Osteoblast (primary cell): ENCODE measurements around the gene MKRN2OS. TPM values are rescaled to one million over a fixed set of nuclear protein-coding genes. Genes with fewer than 3 reads are reported as not detected.

Experiments used
- DNase-seq: peaks from one replicate; pipeline ENCODE4 v3.0.0; 2011; ENCODE audit warnings: low spot score, mixed read lengths; ENCODE audit not compliant: insufficient read length; ENCODE audit errors: missing footprints
- H2AFZ ChIP-seq: 2 replicates; pipeline ENCODE4 v1.6.0; 2011; ENCODE audit warnings: mild to moderate bottlenecking, low read length
- H3K27ac ChIP-seq: 2 replicates; pipeline ENCODE4 v1.5.1; 2011; ENCODE audit warnings: mild to moderate bottlenecking, low read depth, low read length, moderate library complexity
- H3K27me3 ChIP-seq: 2 replicates; pipeline ENCODE4 v1.6.0; 2012; ENCODE audit warnings: mild to moderate bottlenecking, control low read depth, inconsistent platforms, low read length, moderate library complexity; ENCODE audit not compliant: insufficient read depth
- H3K36me3 ChIP-seq: 2 replicates; pipeline ENCODE4 v1.5.1; 2011; ENCODE audit warnings: mild to moderate bottlenecking, low read length, control low read depth, moderate library complexity; ENCODE audit not compliant: insufficient read depth
- H3K4me1 ChIP-seq: 2 replicates; pipeline ENCODE4 v1.5.1; 2011; ENCODE audit warnings: mild to moderate bottlenecking, low read length, control low read depth, moderate library complexity; ENCODE audit not compliant: insufficient read depth
- H3K4me2 ChIP-seq: 2 replicates; pipeline ENCODE4 v1.6.0; 2011; ENCODE audit warnings: mild to moderate bottlenecking, low read length; ENCODE audit not compliant: insufficient read depth
- H3K4me3 ChIP-seq: fragments of 200-600 bp; sonication (generic); 3 replicates; pipeline ENCODE4 v1.5.1; 2012; ENCODE audit warnings: mild to moderate bottlenecking, low read length, inconsistent platforms; ENCODE audit not compliant: insufficient read depth
- H3K79me2 ChIP-seq: 2 replicates; pipeline ENCODE4 v1.6.0; 2012; ENCODE audit warnings: mild to moderate bottlenecking, low read length, control low read depth, inconsistent platforms; ENCODE audit not compliant: insufficient read depth
- H3K9me3 ChIP-seq: 2 replicates; pipeline ENCODE4 v1.5.1; 2011; ENCODE audit warnings: low read depth, low read length, control low read depth
- H4K20me1 ChIP-seq: 2 replicates; pipeline ENCODE4 v1.6.0; 2012; ENCODE audit warnings: mild to moderate bottlenecking, low read length, control low read depth; ENCODE audit not compliant: insufficient read depth
- CTCF ChIP-seq: IDR thresholded peaks from 2 replicates; pipeline ENCODE4 v1.5.1; 2011; ENCODE audit warnings: mild to moderate bottlenecking, low read depth, low read length, moderate library complexity; ENCODE audit errors: extremely low read depth
- total RNA-seq: library from RNA; depleted of rRNA; stranded (reverse); fragments of >200 nt; gene quantifications from 2 replicates; pipeline ENCODE4 v1.2.3, GENCODE V29; 2012

Gene MKRN2OS
- total RNA-seq, 1 donor = not detected

DNA sequence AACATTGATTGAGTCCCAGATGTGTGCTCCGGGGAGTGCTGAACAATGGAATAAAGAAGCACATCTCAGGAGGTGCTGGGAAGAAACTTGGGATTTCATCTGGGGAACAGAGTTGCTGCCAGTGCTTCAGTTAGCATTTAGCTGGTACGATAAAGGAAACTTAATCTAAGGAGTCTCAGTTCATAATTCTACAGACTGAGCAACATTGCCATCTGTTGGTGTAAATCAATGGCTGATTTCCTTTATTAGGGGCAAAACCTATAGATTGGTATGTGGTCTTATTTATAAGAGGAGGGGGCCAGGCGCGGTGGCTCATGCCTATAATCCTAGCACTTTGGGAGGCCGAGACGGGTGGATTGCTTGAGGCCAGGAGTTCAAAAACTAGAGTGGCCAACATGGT is 8.9 kb downstream of the MKRN2OS start:
- Histone ChIP-seq H3K36me3 (peaks cover 8% of the 10 kb centered on the region), H3K79me2 (no peaks in the 10 kb centered on the region), H3K9me3 (no peaks in the 10 kb centered on the region), H3K27ac (no peak overlapping the region), H2AFZ (no peak overlapping the region), H3K4me3 (no peak overlapping the region), H4K20me1 (no peaks in the 10 kb centered on the region), H3K4me1 (no peaks in the 10 kb centered on the region), H3K4me2 (no peak overlapping the region), H3K27me3 (no peaks in the 10 kb centered on the region)
- peak; percentile 26 for TF ChIP-seq CTCF
- peak; percentile 18 for DNase-seq

- no peak overlapping the region for H3K4me2 ChIP-seq
- no peaks in the 10 kb centered on the region for H3K27me3 ChIP-seq
- H2AFZ ChIP-seq = no peak overlapping the region
- peaks cover 24% of the 10 kb centered on the region for H3K36me3 ChIP-seq
- no peaks in the 10 kb centered on the region for H3K4me1 ChIP-seq
- H3K9me3 ChIP-seq = no peaks in the 10 kb centered on the region
- H3K4me3 ChIP-seq = no peak overlapping the region
- no peaks in the 10 kb centered on the region for H3K79me2 ChIP-seq
- no peak overlapping the region for H3K27ac ChIP-seq
- DNase-seq = no peak
- TF ChIP-seq CTCF = no peak
- no peaks in the 10 kb centered on the region for H4K20me1 ChIP-seq
Measured at GRCh38 chr3:12532182-12532581, 13.1 kb downstream of the MKRN2OS start.

- Histone ChIP-seq H3K79me2 (no peaks in the 10 kb centered on the region), H3K4me2 (no peak overlapping the region), H3K4me1 (no peaks in the 10 kb centered on the region), H2AFZ (no peak overlapping the region), H3K4me3 (no peak overlapping the region), H3K36me3 (peaks cover 28% of the 10 kb centered on the region), H3K27ac (no peak overlapping the region), H3K9me3 (no peaks in the 10 kb centered on the region), H3K27me3 (no peaks in the 10 kb centered on the region), H4K20me1 (no peaks in the 10 kb centered on the region)
- TF ChIP-seq CTCF = no peak
- no peak for DNase-seq
Measured at GRCh38 chr3:12527757-12528143, 17.5 kb downstream of the MKRN2OS start.

- no peak for TF ChIP-seq CTCF
- Histone ChIP-seq H3K9me3 (no peaks in the 10 kb centered on the region), H3K79me2 (no peaks in the 10 kb centered on the region), H4K20me1 (no peaks in the 10 kb centered on the region), H3K27me3 (no peaks in the 10 kb centered on the region), H3K27ac (no peak overlapping the region), H3K4me1 (no peaks in the 10 kb centered on the region), H3K36me3 (peaks cover 16% of the 10 kb centered on the region), H3K4me2 (no peak overlapping the region), H3K4me3 (no peak overlapping the region), H2AFZ (no peak overlapping the region)
- DNase-seq = no peak
Measured at GRCh38 chr3:12522721-12523120, 22.6 kb downstream of the MKRN2OS start.
